Measurements from ENCODE around the gene ARL15. TPM values are rescaled to one million over a fixed set of nuclear protein-coding genes. Genes with fewer than 3 reads are reported as not detected.

The ARL15 gene
- total and polyA plus RNA-seq, 8 donors: 20.2 to 27.7 (median 25.1) TPM

- no peak for TF ChIP-seq CTCF (IDR thresholded peaks at IDR 0.05)
- ATAC-seq (no peak), DNase-seq (no peak)
- Histone ChIP-seq H3K36me3 (no peaks in the 10 kb centered on the region), H3K27ac (no peak overlapping the region), H3K4me1 (peaks cover 0 to 3% of the 10 kb centered on the region in 2 donors), H3K27me3 (no peaks in the 10 kb centered on the region), H3K4me3 (no peak overlapping the region), H3K9me3 (peaks cover 0 to 3% of the 10 kb centered on the region in 2 donors)
- intact Hi-C loops (cut with DNase I): no loop called here
Observed at GRCh38 chr5:54083245-54083644, 227.1 kb downstream of the ARL15 start.

GRCh38 chr5:54081415-54081814, 229.0 kb downstream of the ARL15 start:
- intact Hi-C loops (cut with DNase I): no loop called here
- Histone ChIP-seq H3K27me3 (no peaks in the 10 kb centered on the region), H3K4me1 (no peaks in the 10 kb centered on the region), H3K4me3 (no peak overlapping the region), H3K27ac (no peak overlapping the region), H3K36me3 (no peaks in the 10 kb centered on the region), H3K9me3 (peaks cover 0 to 3% of the 10 kb centered on the region in 2 donors)
- ATAC-seq: no peak
- no peak for TF ChIP-seq CTCF (IDR thresholded peaks at IDR 0.05)
- DNase-seq: no peak

GRCh38 chr5:54080831-54081230, 229.5 kb downstream of the ARL15 start:
- DNase-seq: no peak
- ATAC-seq: no peak
- intact Hi-C loops (cut with DNase I): no loop called here
- TF ChIP-seq CTCF (IDR thresholded peaks at IDR 0.05): no peak
- Histone ChIP-seq H3K27me3 (no peaks in the 10 kb centered on the region), H3K27ac (no peak overlapping the region), H3K4me1 (no peaks in the 10 kb centered on the region), H3K36me3 (no peaks in the 10 kb centered on the region), H3K4me3 (no peak overlapping the region), H3K9me3 (peaks cover 0 to 3% of the 10 kb centered on the region in 2 donors)

GRCh38 chr5:54073735-54074134, 236.6 kb downstream of the ARL15 start:
- Histone ChIP-seq H3K9me3 (no peaks in the 10 kb centered on the region), H3K27me3 (no peaks in the 10 kb centered on the region), H3K4me1 (no peaks in the 10 kb centered on the region), H3K27ac (no peak overlapping the region), H3K36me3 (no peaks in the 10 kb centered on the region), H3K4me3 (no peak overlapping the region)
- DNase-seq (no peak), ATAC-seq (no peak)
- intact Hi-C loops (cut with DNase I): no loop called here
- no peak for TF ChIP-seq CTCF (IDR thresholded peaks at IDR 0.05)

GRCh38 chr5:54073131-54073530, 237.2 kb downstream of the ARL15 start:
- no peaks in the 10 kb centered on the region for H3K36me3 ChIP-seq
- intact Hi-C loops (cut with DNase I): no loop called here
- no peaks in the 10 kb centered on the region for H3K9me3 ChIP-seq
- no peak overlapping the region for H3K27ac ChIP-seq
- DNase-seq (no peak), ATAC-seq (no peak)
- H3K27me3 ChIP-seq: no peaks in the 10 kb centered on the region
- TF ChIP-seq CTCF (IDR thresholded peaks at IDR 0.05): no peak
- no peak overlapping the region for H3K4me3 ChIP-seq
- H3K4me1 ChIP-seq: no peaks in the 10 kb centered on the region
